IPS-11a (cell line): ENCODE measurements around the gene CCR8.
"Not testable (repeated sequence)": the region's sequence is repeated elsewhere in the genome, so short reads cannot be mapped to it uniquely, and the experiment has no call there.

Source experiments
- H3K4me3 ChIP-seq: one replicate; pipeline ENCODE4 v1.5.1; 2013; ENCODE audit warnings: low read depth, low read length, control low read depth

Gene CCR8

DNA sequence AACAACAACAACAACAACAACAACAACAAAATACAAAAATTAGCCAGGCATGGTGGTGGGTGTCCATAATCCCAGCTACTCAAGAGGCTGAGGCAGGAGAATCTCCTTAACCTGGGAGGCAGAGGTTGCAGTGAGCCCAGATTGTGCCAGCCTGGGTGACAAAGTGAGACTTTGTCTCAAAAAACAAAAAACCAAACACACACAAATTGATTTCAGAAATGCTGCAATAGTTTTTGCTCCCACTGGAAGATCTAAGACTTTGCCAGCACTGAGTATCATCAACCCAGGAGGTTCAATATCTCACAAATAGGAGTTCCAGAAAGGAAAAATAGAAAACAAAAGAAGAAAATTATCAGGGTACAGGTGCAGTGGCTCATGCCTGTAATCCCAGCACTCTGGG is 16.2 kb upstream of the CCR8 start:
- H3K4me3 ChIP-seq = no peak overlapping the region

DNA sequence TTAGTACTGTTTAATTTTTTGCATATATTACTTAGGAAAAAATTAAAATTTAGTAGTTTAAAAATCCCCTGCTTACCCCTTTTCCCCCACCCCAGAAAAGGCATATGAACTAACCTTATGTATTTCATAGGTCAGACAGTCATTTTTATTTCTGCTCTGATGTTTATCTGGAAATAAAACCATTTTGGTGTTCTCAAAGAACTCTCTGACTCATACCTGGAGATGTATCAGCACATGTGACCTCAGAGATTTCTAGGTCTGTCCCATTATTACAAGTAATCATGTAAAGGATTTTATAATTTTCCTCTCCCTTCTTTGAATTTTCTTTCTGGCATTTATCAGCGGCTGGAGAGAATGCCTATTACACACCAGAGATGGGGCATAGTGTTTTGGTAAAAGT is 14.1 kb upstream of the CCR8 start:
- no peak overlapping the region for H3K4me3 ChIP-seq

GRCh38 chr3:39317571-39318169 is 11.8 kb upstream of the CCR8 start:
- H3K4me3 ChIP-seq = no peak overlapping the region

DNA sequence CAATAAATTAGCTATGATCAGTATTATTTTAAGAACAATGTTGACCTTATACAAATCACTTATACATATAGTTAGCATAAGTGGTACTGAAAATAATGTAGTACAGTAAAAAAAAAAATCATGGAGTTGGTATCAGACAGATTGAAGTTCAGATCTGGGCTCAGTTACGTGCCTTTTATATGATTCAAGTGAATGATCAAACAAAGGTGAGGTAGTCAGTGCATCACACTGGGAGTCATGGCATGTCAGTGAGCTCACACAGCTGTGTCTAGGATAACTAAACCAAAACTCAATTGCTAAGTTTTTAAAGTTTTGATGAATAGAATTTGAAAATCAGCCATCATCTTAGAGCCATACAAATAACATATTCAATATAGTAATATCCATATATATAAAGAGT is 11.2 kb upstream of the CCR8 start:
- H3K4me3 ChIP-seq = no peak overlapping the region

DNA sequence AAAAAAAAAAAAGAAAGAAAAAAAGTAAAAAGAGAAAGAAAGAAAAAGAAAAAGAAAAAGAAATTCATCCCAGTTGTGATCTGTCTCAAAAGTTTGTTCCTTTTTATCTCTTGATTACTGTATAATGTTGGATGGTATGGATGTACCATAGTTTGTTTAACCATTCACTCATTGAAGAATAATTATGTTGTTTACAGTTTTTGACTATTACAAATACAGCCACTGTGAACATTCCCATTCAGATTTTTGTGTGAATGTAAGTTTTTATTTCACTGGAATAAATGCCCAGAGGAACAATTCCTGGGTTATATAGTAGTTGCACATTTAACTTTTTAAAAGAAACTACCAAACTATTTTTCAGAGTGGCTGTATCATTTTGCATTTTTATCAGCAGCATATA is 10.3 kb upstream of the CCR8 start:
- H3K4me3 ChIP-seq = no peak overlapping the region

GRCh38 chr3:39321574-39321983 is 7.9 kb upstream of the CCR8 start:
- not testable (repeated sequence) for H3K4me3 ChIP-seq

GRCh38 chr3:39322209-39322715 is 7.2 kb upstream of the CCR8 start:
- not testable (repeated sequence) for H3K4me3 ChIP-seq

GRCh38 chr3:39322936-39323335 is 6.6 kb upstream of the CCR8 start:
- no peak overlapping the region for H3K4me3 ChIP-seq

- H3K4me3 ChIP-seq = no peak overlapping the region
These were observed 6.0 kb upstream of the CCR8 start for GRCh38 chr3:39323494-39323893.

DNA sequence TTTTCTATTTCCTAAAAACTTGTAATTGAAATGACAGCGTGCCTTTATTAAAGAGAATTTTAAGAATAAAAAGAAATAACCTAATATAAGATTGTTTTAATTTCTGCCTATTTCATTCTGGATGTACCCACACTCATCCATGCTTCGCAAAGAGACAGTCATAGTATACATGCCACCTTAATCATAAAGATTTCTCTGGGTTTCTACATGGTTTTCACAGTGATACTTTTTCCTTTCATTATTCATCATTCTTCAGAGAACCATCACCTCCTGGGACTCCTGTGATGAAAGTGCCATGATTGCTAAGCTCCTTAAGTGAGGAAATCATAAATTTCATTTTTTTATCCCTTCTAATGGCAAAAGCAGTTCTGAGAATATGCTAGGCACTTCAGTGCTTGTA is 4.3 kb upstream of the CCR8 start:
- H3K4me3 ChIP-seq = no peak overlapping the region

- no peak overlapping the region for H3K4me3 ChIP-seq
These were observed 2.3 kb upstream of the CCR8 start for GRCh38 chr3:39327053-39327745.

DNA sequence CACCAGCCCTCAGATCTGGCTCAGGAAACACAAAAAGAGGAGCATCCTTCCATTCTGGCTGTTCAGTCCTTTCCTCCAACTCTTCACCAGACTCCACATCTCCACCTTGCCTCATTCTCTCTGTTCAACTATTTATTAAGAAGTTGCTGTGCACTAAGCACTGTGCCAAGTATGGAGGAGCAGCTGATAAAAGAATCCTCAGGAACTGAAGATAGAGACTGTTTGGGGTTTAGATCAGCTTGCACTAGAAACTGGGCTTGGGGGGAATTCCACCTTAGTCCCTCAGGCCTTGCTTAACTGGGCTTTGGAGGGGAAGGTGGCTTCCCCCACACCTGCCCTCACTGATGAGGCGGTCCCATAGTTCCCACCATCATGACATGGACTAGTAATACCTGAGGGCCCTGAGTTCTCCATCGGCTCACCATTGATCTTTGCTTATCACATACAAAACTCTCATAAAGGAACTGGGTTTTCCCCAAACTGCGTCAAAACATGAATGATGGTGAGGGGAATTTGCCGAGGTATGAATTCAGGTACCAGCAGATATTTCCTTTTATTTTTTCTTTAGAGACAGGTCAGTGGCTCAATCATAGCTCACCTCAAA is 1.7 kb upstream of the CCR8 start:
- no peak overlapping the region for H3K4me3 ChIP-seq

DNA sequence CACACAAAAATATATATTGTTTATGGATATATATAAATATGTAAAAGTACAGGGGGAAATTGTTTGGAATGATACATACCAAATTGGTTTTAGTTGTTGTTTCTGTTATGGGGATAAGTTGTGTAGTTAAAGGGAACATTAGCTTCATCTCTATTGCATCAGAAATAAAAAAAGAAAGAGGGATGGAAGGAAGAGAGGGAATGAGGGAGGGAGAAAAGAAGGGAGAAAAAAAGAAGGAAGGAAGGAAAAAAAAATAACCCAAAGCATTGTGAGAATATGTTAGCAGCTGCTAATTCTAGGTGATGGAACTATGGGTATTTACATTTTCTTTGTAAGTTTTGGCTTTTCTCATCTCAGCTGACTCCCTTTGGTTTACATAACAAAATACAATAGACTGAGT is 1.3 kb downstream of the CCR8 start:
- no peak overlapping the region for H3K4me3 ChIP-seq

GRCh38 chr3:39332525-39332924 is 3.0 kb downstream of the CCR8 start:
- no peak overlapping the region for H3K4me3 ChIP-seq

GRCh38 chr3:39333607-39334006 is 4.1 kb downstream of the CCR8 start:
- no peak overlapping the region for H3K4me3 ChIP-seq

- no peak overlapping the region for H3K4me3 ChIP-seq
These were observed 4.7 kb downstream of the CCR8 start for GRCh38 chr3:39334205-39334604.

GRCh38 chr3:39338201-39338600 is 8.7 kb downstream of the CCR8 start:
- no peak overlapping the region for H3K4me3 ChIP-seq

DNA sequence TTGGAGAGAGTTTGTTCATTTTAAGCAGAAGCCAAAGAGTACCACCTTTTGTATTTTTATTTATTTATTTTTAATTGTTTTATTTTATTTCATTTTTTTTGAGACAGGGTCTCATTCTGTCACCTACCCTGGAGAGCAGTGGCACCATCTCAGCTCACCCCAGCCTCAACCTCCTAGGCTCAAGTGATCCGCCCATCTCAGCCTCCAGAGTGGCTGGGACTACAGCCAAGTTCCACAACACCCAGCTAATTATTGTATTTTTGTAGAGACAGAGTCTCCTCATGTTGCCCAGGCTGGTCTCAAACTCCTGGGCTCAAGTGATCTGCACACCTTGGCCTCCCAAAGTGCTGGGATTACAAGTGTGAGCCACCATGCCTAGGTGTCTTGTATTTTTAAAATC is 9.6 kb downstream of the CCR8 start:
- no peak overlapping the region for H3K4me3 ChIP-seq

DNA sequence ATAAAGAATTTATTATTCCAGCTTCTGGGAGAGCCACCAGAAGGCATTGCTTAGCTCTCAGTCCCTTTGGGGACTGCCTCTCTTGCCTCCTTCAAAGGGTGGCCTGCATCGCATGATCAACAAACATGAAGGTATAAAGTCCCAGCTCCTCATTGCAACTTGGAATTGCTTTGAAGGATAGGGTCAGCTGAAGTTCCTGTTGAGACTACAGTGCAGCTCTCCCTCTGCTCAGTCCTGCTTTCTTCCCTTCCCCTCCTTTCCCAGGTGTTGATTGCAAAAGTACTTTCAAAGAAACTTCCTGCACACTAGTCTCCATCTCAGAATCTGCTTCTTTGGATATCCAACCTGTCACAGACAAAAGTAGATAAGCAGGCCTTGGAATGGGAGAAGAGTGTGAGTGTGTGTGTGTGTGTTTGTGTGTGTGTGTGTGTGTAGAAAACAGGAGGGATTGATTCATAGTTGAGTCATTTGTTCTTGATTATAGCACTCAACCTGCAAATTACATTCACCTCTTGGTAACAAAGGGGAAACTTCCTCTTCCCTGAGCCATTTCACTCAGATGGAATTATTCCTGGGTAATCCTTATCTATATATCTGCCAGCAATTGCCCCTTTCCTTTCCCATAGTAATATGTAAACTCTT is 13.7 kb downstream of the CCR8 start:
- H3K4me3 ChIP-seq = no peak overlapping the region

DNA sequence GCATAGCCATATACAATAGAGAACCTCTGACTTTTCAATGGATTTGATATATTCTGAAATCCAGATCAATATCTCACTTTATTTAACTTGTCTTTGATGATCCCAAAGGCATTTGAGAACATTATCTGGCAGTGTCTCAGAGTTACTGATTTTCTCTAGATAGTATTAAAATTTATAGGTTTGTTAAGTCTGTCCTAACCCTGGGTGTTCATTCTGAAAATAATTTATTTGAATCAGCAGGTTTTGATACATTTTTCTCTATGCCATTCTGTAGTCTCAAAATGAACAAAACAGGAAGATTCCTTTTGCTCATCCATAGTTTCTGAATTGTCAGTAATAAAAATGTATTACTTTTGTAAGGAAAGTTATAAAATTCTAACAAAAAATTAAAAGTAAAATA is 14.3 kb downstream of the CCR8 start:
- H3K4me3 ChIP-seq = no peak overlapping the region

DNA sequence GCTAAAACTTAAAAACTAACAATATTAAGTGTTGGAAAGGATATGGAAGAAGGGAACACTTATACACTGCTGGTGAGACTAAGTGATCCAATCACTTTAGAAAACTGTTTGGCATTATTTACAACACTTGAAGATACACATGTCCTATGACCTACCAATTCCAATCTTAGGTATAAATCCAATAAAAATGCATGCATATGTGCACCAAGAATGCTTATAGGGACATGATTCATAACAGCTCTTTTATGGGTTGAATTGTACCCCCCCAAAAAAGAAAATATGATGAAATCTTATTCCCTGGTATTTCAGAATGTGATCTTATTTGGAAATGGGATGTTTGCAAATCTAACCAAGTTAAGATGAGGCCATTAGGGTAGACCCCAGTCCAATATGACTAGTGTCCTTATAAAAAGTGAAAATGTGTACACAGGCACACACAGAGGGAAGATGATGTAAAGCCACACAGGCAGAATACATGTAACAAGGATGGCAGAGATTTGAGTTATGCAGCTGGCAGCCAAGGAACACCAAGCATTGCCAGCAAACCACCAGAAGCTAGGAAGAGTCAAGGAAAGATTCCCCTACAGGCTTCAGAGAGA is 15.3 kb downstream of the CCR8 start:
- H3K4me3 ChIP-seq = no peak overlapping the region
